Loucy (cell line): ENCODE data around the gene PLEKHA7.

Experiments
- H2AFZ ChIP-seq: fragments of 200-600 bp; sonication (generic); 2 replicates; pipeline ENCODE4 v1.6.0; 2016; ENCODE audit warnings: antibody characterized with exemption, mild to moderate bottlenecking, low read length, moderate library complexity
- H3F3A ChIP-seq: fragments of 200-600 bp; 2 replicates; pipeline ENCODE4 v1.6.0; 2016; ENCODE audit warnings: antibody characterized with exemption, low read depth, mild to moderate bottlenecking
- H3K27me3 ChIP-seq: fragments of 200-600 bp; sonication (generic); 2 replicates; pipeline ENCODE4 v1.6.1; 2014; ENCODE audit warnings: low read length, mild to moderate bottlenecking; ENCODE audit not compliant: insufficient read depth, poor library complexity, severe bottlenecking
- H3K36me3 ChIP-seq: fragments of 200-600 bp; sonication (generic); 2 replicates; pipeline ENCODE4 v1.6.1; 2016; ENCODE audit warnings: low read length; ENCODE audit not compliant: insufficient read depth
- H3K4me1 ChIP-seq: fragments of 200-600 bp; sonication (generic); 2 replicates; pipeline ENCODE4 v1.5.1; 2014; ENCODE audit warnings: low read length, mild to moderate bottlenecking; ENCODE audit not compliant: insufficient read depth, poor library complexity, severe bottlenecking
- H3K4me2 ChIP-seq: fragments of 200-600 bp; sonication (generic); 2 replicates; pipeline ENCODE4 v1.6.0; 2014; ENCODE audit warnings: antibody characterized with exemption, low read length, low read depth, mild to moderate bottlenecking; ENCODE audit not compliant: poor library complexity, severe bottlenecking
- H3K4me3 ChIP-seq: fragments of 200-600 bp; sonication (generic); 2 replicates; pipeline ENCODE4 v1.5.1; 2014; ENCODE audit warnings: low read length, mild to moderate bottlenecking, mixed read lengths; ENCODE audit not compliant: poor library complexity, severe bottlenecking
- H3K79me2 ChIP-seq: fragments of 200-600 bp; sonication (generic); 2 replicates; pipeline ENCODE4 v1.6.1; 2014; ENCODE audit warnings: low read length; ENCODE audit not compliant: insufficient read depth
- H3K9ac ChIP-seq: fragments of 200-600 bp; sonication (generic); 2 replicates; pipeline ENCODE4 v1.6.0; 2014; ENCODE audit warnings: mild to moderate bottlenecking, low read depth, low read length, moderate library complexity; ENCODE audit not compliant: poor library complexity, severe bottlenecking
- H3K9me2 ChIP-seq: fragments of 200-600 bp; sonication (generic); replicated peaks from 2 replicates; pipeline ENCODE4 v1.6.1; 2016; ENCODE audit warnings: low read depth, low read length, mixed read lengths
- H3K9me3 ChIP-seq: fragments of 200-600 bp; sonication (generic); 2 replicates; pipeline ENCODE4 v1.6.1; 2014; ENCODE audit warnings: mild to moderate bottlenecking, antibody characterized with exemption, low read length, low read depth; ENCODE audit not compliant: insufficient read depth
- H4K20me1 ChIP-seq: fragments of 200-600 bp; sonication (generic); 2 replicates; pipeline ENCODE4 v1.6.0; 2014; ENCODE audit warnings: antibody characterized with exemption, low read length, mild to moderate bottlenecking; ENCODE audit not compliant: insufficient read depth, poor library complexity, severe bottlenecking
- CTCF ChIP-seq: fragments of 200-600 bp; sonication (generic); conservative IDR thresholded peaks from 2 replicates; pipeline ENCODE4 v1.5.1; 2014; ENCODE audit warnings: mild to moderate bottlenecking, antibody characterized with exemption, low read length
- EZH2phosphoT487 ChIP-seq: fragments of 200-600 bp; IDR thresholded peaks from 2 replicates; pipeline ENCODE4 v1.6.1; 2018; ENCODE audit warnings: antibody characterized with exemption, mild to moderate bottlenecking, moderate library complexity, borderline replicate concordance

Gene PLEKHA7

GRCh38 chr11:16960250-16960649 is 54.0 kb downstream of the PLEKHA7 start:
- no peak overlapping the region for H3K4me3 ChIP-seq
- H3K79me2 ChIP-seq, result no peaks in the 10 kb centered on the region; the same call in 1 of the 2 replicates
- no peaks in the 10 kb centered on the region for H3K4me1 ChIP-seq
- H3K27me3 ChIP-seq, result no peaks in the 10 kb centered on the region
- no peaks in the 10 kb centered on the region for H3K36me3 ChIP-seq
- no peak overlapping the region for H3K4me2 ChIP-seq
- no peaks in the 10 kb centered on the region for H3K9me2 ChIP-seq
- H2AFZ ChIP-seq, result no peak overlapping the region
- H3K9me3 ChIP-seq, result no peaks in the 10 kb centered on the region
- H4K20me1 ChIP-seq, result no peaks in the 10 kb centered on the region
- no peaks in the 10 kb centered on the region for H3F3A ChIP-seq
- no peak overlapping the region for H3K9ac ChIP-seq
- TF ChIP-seq CTCF (no peak), EZH2phosphoT487 (no peak)

- H3K9me2 ChIP-seq, result no peaks in the 10 kb centered on the region
- H4K20me1 ChIP-seq, result no peaks in the 10 kb centered on the region
- H3K79me2 ChIP-seq, result no peaks in the 10 kb centered on the region; the same call in 1 of the 2 replicates
- no peak overlapping the region for H2AFZ ChIP-seq
- H3F3A ChIP-seq, result no peaks in the 10 kb centered on the region
- H3K36me3 ChIP-seq, result no peaks in the 10 kb centered on the region
- H3K4me2 ChIP-seq, result no peak overlapping the region
- TF ChIP-seq CTCF (no peak), EZH2phosphoT487 (no peak)
- no peak overlapping the region for H3K9ac ChIP-seq
- H3K4me3 ChIP-seq, result no peak overlapping the region
- no peaks in the 10 kb centered on the region for H3K27me3 ChIP-seq
- H3K9me3 ChIP-seq, result no peaks in the 10 kb centered on the region
- H3K4me1 ChIP-seq, result no peaks in the 10 kb centered on the region
These were observed 54.6 kb downstream of the PLEKHA7 start for GRCh38 chr11:16959602-16960001.

GRCh38 chr11:16958833-16959232 is 55.4 kb downstream of the PLEKHA7 start:
- Histone ChIP-seq H3K79me2 (no peaks in the 10 kb centered on the region; the same call in 1 of the 2 replicates), H3K9me3 (no peaks in the 10 kb centered on the region), H3K4me2 (no peak overlapping the region), H3F3A (no peaks in the 10 kb centered on the region), H4K20me1 (no peaks in the 10 kb centered on the region), H2AFZ (no peak overlapping the region), H3K27me3 (no peaks in the 10 kb centered on the region), H3K9ac (no peak overlapping the region), H3K4me1 (no peaks in the 10 kb centered on the region), H3K4me3 (no peak overlapping the region), H3K36me3 (no peaks in the 10 kb centered on the region), H3K9me2 (no peaks in the 10 kb centered on the region)
- no peak for TF ChIP-seq EZH2phosphoT487
- TF ChIP-seq CTCF, result no peak
